Stromal cell of bone marrow (primary cell): ENCODE measurements around the gene POTEJ.
"Not testable (repeated sequence)": the region's sequence is repeated elsewhere in the genome, so short reads cannot be mapped to it uniquely, and the experiment has no call there.

Experiments used
- DNase-seq: peaks from one replicate; pipeline ENCODE4 v3.0.0-alpha.2; 2012; ENCODE audit warnings: low read depth

Gene POTEJ

DNA sequence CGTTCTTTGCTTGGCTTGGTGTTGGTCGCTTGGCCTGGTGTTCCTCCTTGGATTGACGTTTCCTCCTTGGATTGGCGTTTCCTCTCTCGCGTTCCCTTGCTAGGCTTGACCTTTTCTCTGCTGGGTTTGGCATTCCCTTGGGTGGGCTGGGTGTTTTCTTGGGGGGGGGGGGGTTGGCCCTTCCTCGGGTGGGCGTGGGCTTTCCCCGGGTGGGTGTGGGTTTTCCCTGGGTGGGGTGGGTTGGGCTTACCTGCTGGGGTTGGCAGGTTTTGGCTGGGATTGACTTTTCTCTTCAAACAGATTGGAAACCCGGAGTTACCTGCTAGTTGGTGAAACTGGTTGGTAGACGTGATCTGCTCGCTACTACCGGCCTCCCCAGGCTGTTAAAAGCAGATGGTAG is at the start of gene POTEJ:
Gene POTEJ, plus strand, starts transcription at position 301 of the 400 bp plus-strand sequence. Its CDS starts 93 bp downstream, at position 394.
- not testable (repeated sequence) for DNase-seq

DNA sequence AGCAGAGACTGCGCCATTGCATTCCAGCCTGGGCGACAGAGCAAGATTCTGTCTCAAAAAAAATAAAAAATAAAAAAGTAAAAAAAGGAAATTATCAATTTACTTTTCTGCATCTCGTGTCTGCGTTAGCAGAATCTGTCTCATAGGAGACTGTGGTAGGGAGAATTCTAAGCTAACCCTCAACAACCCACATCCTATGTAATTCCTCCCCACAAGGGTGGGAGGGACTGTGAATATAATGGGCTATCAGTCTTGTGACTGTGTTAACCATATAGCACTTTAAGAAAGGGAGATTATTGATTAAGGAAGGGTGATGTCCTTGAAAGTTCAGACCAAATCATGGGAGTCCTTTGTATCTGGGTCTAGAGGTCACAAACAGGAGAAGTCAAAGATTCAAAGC is 45.1 kb upstream of the POTEJ start:
- not testable (repeated sequence) for DNase-seq

DNA sequence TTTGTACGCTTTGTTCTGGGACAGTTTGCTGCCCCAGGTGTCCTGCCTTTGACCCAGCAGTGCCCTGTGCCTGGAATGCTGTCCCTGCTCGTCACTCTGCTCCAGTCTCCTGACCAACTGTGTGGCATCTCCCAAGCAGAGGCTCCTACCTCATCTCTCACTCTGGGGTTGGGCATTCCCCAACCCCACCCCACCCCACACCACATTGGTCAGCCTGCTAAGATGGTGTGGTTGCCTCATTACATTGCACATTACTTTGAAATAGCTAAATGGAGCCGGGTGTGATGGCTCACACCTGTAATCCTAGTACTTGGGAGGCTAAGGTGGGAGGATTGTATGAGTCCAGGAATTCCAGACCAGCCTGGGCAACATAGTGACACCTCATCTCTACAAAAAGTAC is 39.3 kb upstream of the POTEJ start:
- DNase-seq: not testable (repeated sequence)

DNA sequence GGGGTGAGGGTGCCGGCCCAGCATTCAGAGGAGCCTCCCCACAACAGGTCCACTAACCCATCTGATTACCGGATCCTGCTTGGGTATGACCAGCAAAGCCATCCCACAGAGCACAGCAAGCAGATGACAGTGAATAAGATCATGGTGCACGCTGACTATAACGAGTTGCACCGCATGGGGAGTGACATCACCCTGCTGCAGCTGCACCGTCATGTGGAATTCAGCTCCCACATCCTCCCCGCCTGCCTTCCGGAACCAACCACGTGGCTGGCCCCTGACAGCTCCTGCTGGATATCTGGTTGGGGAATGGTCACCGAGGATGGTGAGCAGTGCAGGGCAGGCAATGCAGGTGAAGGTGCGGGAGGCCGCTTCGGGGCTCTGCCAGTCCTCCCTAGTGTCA is 37.0 kb upstream of the POTEJ start:
- not testable (repeated sequence) for DNase-seq

DNA sequence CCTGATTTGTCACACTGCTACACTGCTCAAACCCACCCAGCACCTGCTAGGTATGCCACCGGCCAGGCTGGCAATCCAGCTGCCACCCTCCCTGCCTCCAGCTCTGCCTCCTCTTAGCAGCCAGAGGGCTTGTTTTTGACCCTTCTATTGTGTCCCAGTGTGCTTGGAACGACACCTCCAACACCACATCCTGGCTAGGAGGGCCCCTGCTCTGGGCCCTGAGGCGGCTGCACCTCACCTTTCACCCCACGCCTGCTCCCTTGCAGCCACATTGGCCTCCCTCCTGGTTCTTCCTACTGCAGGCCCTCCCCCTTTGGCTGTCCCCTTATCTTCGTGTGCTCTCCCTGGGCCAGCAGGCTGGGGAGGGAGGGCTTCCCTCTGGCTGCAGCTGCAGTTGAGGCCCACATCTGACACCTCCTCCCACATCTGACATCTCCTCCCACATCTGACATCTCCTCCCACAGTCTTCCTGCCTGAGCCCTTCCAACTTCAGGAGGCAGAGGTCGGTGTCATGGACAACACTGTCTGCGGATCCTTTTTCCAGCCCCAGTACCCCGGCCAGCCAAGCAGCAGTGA is 34.9 kb upstream of the POTEJ start:
- DNase-seq: not testable (repeated sequence)

DNA sequence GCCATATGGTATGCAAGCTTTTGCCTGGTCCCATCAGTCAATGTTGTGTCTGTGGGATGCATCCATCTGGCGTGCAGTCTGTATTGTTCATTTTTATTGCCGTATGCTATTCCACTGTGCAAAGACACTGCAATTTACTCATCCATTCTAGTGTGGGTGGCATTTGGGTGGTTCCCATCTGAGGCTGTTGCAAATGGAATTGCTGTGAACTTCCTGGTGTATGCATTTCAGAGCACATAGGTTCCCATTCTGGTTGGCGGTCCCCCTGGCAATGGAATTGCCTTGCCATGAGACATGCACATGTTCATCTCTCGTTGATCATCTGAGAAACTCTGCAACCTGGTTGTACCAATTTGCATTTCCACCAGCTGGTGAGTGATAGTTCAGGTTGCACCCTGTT is 33.7 kb upstream of the POTEJ start:
- not testable (repeated sequence) for DNase-seq

DNA sequence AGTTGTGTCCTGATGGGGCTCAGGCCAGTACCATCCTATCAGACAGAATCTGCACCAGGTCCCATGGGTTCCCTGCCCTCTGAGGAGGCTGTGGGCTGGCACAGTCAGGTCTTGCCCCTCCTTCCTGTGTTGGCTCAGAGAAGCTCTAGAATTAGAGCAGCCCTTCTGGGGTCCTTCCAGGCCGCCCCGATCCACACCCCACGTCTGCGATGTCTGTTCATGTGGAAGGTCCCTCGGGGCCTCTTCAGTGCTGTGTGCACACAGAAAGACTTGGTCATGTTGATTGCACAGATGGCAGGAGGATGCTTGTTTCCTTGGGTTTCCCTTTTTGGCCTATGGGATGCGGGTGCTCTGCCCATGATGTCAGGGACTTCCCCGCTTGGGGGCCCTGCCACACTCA is 32.1 kb upstream of the POTEJ start:
- DNase-seq: not testable (repeated sequence)

DNA sequence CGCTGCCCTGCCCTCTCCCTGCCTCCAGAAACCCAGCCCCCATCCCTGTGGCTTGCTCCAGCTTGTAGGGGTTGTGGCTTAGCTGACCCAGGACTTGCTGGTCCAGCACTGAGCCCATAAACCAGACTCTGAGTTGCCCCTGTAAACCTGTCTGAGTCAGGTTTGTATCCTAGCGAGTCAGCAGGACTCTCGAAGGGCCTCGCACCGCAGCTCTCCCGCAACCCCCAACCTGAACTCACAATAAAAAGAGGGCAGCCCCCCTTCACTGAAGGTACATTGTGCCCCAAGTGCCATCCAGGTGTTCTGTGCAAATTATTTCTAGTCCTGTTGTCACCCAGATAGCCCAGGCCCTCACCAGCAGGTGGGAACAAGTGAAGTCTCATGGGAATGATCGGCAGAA is 29.7 kb upstream of the POTEJ start:
- not testable (repeated sequence) for DNase-seq

DNA sequence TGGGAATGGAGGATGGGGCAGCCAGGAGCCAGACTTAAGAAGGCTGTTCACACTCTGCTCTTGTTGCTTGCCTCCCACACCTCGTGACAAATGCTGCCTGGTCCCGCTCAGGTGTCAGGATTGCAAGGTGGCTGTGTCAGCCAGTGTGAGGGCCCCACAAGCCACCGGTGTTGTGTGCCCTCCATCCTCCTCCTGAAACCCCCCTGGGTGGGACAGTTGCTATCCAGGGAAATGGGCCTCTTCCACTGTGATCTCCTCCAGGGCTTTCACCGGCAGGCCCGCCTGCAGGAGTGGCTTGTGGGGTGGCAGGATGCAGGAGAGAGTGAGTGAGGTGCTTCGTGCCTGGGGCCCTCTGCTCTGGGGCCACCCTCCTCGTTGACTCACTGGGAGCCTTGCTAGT is 28.3 kb upstream of the POTEJ start:
- not testable (repeated sequence) for DNase-seq

DNA sequence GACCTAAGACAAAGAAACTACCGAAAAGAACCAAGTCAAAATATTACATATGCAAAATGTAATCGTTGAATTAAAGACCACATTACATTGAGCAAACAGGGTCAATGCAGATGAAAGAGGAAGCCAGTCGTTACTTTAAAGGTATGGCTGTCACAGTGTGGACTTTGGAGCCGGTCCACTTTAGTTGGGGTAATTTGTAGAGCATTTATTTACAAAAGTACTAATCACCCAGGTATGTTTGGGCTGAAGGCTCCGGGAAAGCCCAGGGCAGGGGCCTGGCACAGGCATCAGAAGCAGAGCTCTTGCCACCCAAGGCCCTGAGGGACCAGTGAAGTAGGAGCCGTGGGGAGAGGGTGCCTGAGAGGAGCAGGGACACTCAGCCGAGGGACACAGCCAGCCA is 27.7 kb upstream of the POTEJ start:
- not testable (repeated sequence) for DNase-seq

DNA sequence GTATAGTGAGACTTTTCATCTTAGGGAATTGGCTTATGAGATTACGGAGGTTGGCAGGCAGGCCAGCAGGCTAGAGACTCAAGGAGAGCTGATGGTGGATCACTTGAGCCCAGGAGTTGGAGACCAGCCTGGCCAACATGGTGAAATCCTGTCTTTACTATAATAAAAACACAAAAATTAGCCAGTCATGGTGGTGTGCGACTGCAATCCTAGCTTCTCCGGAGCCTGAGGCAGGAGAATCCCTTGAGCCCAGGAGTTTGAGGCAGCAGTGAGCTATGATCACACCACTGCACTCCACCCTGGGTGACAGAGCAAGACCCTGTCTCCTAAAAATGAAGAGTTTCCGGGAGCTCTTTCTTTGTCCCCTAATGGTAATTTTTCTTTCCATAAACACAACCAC is 26.5 kb upstream of the POTEJ start:
- DNase-seq: not testable (repeated sequence)

DNA sequence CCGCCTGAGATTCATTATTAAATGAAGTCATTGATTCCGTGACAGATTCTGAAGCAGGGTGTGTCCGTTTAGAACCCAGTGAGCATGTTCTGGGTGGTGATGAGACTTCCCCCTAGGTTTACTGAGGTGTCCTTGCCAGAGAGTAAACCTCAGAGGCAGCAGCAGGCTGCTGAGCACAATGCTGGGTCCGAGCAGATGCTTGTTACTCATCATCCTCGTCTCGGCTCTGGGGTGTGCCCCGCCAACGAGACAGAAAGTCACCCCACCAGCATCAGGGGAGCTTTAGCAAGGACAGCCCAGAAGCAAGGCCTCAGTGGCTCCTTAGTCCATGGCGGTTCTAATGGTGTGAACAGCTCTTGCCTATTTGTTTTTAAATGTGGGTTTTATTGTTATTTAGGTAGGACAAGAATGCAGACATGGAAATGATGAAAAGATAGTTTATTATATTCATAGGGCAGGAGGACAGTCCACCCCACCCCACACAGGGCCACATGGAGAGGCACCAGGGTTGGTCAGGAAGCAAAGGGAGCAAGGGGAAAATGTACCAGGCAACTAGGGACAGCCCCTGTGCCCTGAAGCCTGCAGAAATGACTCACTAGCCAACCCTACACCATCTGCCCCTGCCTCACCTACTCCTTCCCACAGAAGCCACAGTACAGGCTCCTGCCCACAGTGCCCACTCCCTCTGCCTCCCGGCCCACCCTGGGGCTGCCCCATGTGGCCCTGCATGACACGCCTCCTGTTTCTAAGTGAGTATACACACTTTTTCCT is 22.4 kb upstream of the POTEJ start:
- not testable (repeated sequence) for DNase-seq

DNA sequence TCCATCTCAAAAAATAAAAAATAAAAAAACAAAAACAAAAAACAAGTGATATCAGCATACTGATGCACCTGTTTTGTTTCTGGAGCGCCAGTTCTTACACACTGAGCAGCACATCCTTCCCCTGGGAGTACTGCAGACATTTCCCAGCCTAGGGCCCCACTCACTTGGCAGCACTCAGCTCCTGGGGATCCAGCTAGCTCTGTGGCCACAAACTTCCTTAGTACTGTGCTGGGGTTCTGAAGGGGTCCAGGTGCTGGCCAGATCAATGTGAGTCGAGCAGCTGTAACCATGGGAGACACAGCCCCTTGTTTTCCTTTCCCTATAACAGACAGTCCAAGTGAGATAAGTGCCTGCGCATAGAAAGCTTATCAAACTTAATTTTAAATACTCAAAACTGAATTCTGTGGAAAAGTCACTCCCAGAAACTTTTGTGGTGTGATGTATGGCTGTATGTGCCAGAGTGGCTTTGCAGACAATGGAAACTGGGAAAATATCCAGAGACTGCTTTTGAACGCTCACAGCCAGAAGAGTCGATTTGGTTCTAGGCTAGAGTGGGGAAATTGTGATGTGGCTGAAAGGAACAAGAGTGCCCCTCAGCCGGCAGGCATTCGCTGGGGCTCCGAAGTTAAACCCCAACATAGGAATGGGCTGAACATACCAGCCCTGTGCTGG is 20.9 kb upstream of the POTEJ start:
- not testable (repeated sequence) for DNase-seq

DNA sequence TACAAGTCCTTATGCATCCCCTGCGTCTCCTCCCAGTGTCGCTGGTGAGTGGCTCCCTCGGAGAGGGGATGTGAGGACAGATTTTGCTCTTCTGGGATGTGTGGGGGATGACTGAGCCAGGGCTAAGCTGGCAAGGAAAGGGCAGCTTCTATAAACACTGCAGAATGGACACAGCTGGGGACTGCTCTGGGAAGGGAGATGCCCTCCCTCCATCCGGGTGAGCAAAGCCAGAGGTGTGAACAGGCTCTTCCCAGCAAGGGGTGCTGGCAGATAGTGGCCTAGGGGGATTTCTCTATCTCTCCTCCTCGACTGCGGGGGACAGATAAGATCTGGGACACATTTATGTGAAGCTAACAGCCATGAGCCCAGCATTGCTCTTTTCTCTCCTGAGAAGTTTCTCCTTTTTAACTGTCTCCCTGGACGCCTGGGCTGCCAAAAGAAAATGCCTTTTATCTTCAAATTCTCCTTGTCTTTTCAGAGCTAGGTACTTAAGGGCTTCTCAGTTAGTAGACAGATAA is 20.3 kb upstream of the POTEJ start:
- not testable (repeated sequence) for DNase-seq

DNA sequence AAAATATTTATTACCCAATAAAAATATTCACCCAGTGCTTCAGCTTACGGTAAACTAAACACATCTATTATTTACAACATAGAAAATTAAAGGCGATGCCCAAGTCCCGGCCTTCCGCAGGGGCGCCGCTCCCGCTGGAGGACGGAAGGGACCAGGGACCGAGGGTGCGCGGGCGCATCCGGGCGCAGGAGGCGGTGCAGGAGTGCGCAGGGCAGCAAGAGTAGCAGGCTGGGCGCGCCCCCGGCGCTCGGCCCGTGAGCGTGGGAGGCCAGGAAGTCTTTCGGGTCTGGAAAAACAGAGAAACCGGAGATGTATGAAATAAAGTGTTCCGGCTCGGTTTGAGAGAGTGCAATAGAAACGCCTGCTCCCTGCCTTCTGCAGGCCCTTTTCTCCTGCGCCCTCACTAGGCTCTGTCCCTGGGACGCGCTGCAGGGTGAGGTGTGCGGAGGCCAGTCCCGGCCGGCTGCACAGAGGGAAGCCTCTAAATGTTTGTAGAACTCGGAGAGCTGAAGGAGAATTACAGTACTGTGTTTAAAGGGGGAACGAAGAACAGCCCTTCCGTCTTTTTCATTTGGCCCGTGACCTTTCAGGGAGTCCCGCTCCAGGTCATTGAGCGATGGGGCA is 18.3 kb upstream of the POTEJ start:
- DNase-seq: not testable (repeated sequence)

DNA sequence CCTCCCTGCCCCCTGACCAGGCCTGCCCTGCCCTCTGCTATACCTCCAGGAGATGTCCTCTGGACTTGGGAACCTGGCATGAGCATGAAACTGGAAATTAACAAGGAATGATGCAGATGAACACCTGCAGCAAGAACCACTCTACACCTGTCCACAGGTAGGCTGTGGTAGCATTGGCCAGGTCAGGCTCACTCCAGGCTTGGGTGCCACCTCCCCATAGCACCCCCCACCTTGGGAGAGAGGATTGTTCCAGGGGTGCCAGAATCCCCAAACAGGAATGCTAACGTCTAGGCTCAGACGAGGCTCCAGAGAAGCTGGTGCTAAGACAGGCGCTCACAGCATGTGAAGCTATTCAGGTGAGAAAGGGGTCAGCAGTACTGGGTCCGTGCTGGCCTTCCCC is 17.2 kb upstream of the POTEJ start:
- not testable (repeated sequence) for DNase-seq

DNA sequence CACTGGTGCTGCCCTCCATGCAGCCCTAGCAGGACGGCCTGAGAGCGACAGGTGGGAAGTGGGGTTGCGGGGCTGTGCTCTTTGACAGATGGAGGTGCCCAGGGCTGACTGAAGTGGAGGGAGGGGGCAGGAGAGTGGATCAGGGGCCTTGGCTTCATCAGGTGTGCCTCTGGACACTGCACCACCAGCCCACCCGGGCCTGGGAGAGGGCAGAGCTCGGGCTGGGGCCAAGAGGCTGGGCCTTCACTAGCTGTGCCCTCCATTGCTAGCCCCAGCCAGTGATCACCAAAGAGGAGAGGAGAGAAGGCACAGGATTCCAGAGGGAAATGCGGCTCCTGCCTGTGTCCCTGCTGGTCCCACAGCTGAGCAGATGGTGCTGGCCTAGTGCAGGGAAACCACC is 14.5 kb upstream of the POTEJ start:
- not testable (repeated sequence) for DNase-seq

DNA sequence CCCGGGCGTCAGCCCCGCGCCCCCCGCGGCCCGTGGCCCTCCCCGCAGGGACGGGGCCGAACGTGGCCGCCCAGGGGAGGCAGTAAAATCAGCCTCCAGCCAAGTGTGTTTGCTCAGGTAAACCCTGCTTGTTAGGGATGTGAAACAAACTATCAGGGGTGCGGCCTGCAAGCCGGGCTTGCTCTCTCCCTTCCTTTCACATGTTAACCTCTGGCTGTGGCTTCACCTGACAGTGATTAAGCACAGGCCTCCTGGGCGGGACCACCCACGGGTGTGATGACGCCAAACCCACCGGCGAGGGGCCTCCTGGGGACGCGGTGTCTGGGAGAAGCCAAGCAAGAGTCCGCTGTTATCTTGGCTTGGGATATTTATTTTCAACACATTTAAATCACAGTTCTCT is 13.2 kb upstream of the POTEJ start:
- DNase-seq: not testable (repeated sequence)

DNA sequence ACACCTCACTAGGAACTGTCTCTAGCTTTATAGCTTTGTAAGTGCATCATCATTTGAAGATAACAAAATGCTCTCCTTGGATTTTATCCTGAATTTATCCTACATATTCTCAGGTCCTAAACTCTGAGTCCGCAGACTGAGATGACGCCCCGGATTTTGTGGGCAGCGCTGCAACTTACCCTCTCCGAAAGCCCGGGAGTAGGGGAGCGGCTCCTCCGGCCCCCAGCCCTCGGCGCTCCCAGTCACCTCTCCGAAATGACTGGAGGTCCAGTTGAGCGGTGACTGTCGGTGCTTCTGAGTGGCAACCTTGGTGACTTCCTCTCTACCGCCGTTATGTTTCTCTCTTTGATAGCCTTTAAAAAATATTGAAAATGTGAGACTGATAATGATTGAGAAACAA is 12.8 kb upstream of the POTEJ start:
- DNase-seq: not testable (repeated sequence)

DNA sequence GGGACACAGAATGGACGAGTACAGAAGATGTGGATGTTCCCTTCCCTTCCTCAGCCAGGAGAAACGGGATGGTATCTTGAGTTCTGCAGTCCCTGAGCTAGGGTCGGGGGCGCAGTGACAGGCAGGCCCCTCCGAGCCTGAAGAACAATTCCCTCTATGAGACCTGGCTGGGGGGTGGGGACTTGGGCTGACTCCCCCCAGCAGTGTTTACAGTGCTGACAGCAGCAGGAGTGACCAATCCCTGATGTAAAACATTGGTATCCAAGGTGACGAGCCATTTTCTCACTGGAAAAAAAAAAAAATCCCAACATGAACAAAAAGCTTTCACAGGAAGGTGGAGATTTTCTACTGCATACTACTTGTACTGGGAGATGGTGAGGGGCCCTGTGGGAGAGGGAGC is 11.8 kb upstream of the POTEJ start, which contains the start of gene CFC1:
Gene CFC1, minus strand, starts transcription at position 183 of the 400 bp plus-strand sequence. CDS start 288 bp downstream, outside the sequence.
- DNase-seq: not testable (repeated sequence)

DNA sequence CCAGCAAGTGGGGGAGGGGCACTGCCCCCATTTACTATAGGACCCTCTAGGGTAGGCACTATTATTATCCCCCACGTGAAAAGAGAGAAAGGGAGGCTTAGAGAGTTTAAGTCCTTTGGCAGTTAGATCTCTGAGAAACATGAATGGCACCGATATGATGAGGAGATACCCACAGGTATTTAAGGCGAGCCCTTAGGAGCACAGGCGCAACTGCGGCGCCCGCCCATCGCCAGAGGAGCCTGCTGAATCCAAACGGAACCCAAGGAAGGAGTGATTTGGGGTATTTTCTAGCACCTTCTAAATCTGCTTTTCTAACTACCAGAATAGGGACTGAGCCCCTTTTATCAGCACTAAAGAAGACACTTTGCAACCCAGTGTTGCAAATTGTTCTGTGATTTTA is 11.3 kb upstream of the POTEJ start:
- DNase-seq: not testable (repeated sequence)

DNA sequence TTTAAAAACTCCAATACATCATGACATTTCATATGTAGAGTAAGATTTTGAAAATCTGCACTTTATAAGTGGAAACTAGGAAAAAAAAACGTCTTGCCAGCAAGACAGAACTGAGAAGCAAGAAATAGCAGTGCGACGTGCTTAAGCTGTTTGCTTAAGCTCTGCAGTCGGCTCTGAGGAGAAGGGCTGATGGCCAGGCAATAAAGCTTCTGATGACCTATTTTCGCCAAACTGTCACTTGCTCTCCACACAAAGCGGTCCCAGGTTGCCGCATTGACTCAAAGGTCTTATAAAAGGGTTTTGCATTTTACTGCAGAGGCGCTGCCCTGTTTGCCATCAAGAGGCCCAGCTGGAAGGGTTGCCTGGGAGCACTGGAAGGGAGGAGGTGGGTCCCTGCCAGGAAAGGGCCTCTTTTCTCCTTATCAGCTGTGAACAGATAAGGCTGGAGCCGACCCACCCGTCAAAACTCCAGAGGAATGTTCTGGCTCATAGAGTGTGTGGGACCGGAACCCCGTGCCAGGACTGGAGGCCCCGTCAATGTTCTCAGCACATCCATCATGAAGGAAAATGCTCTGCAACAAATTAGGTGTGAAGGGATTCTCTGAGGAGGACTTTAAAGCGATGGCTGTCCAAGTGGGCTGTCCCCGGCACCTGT is 9.5 kb upstream of the POTEJ start:
- DNase-seq: not testable (repeated sequence)
